GM23338 (cell line): ENCODE measurements around the gene OMG. TPM values are rescaled to one million over a fixed set of nuclear protein-coding genes. Genes with fewer than 3 reads are reported as not detected.
A peak's percentile ranks its signal among the peaks of the same experiment; 100 is the strongest.

Experiments used
- ATAC-seq: fragments of 200-7000 bp; cut with Tn5 transposase; 3 replicates; pipeline ENCODE4 v1.9.1; 2020
- DNase-seq: peaks from one replicate; pipeline ENCODE4 v3.0.0-alpha.2; 2015; ENCODE audit warnings: low spot score
- H2AFZ ChIP-seq: fragments of 200-600 bp; sonication (generic); 2 replicates; pipeline ENCODE4 v1.8.0; 2016; ENCODE audit warnings: antibody characterized with exemption, mild to moderate bottlenecking, moderate library complexity
- H3F3A ChIP-seq: fragments of 200-600 bp; sonication (generic); replicated peaks from 2 replicates; pipeline ENCODE4 v1.8.0; 2017; ENCODE audit warnings: antibody characterized with exemption, mixed run types, low read depth
- H3K27ac ChIP-seq: fragments of 200-600 bp; sonication (generic); 2 replicates; pipeline ENCODE4 v1.6.1; 2016; ENCODE audit warnings: low read depth
- H3K27me3 ChIP-seq: fragments of 200-600 bp; sonication (generic); 2 replicates; pipeline ENCODE4 v1.8.0; 2016; ENCODE audit warnings: mild to moderate bottlenecking, mixed run types, moderate library complexity; ENCODE audit not compliant: insufficient read depth
- H3K36me3 ChIP-seq: fragments of 200-600 bp; sonication (generic); 2 replicates; pipeline ENCODE4 v1.8.0; 2016; ENCODE audit warnings: mild to moderate bottlenecking; ENCODE audit not compliant: insufficient read depth
- H3K4me1 ChIP-seq: fragments of 200-600 bp; sonication (generic); 2 replicates; pipeline ENCODE4 v1.8.0; 2016; ENCODE audit warnings: mild to moderate bottlenecking, moderate library complexity; ENCODE audit not compliant: insufficient read depth
- H3K4me2 ChIP-seq: fragments of 200-600 bp; sonication (generic); 2 replicates; pipeline ENCODE4 v1.7.1; 2017; ENCODE audit warnings: mixed run types
- H3K4me3 ChIP-seq: fragments of 200-600 bp; sonication (generic); 2 replicates; pipeline ENCODE4 v1.6.1; 2016; ENCODE audit warnings: mixed run types
- H3K79me2 ChIP-seq: fragments of 200-600 bp; sonication (generic); replicated peaks from 2 replicates; pipeline ENCODE4 v1.8.0; 2017; ENCODE audit warnings: mild to moderate bottlenecking; ENCODE audit not compliant: insufficient read depth
- H3K9me2 ChIP-seq: fragments of 200-600 bp; sonication (generic); 2 replicates; pipeline ENCODE4 v1.8.0; 2017; ENCODE audit not compliant: insufficient read depth
- H4K20me1 ChIP-seq: fragments of 200-600 bp; sonication (generic); replicated peaks from 2 replicates; pipeline ENCODE4 v1.8.0; 2017; ENCODE audit warnings: mild to moderate bottlenecking; ENCODE audit not compliant: insufficient read depth
- H3K27ac Mint-ChIP-seq: 2 replicates; pipeline ENCODE4 v1.8.0; 2020; ENCODE audit warnings: inconsistent platforms, mild to moderate bottlenecking, moderate library complexity, mixed read lengths
- H3K27me3 Mint-ChIP-seq: 3 replicates; pipeline ENCODE4 v1.8.0; 2022; ENCODE audit warnings: low read depth, mild to moderate bottlenecking, moderate library complexity, mixed read lengths, inconsistent platforms; ENCODE audit not compliant: insufficient read depth, poor library complexity
- H3K36me3 Mint-ChIP-seq: 3 replicates; pipeline ENCODE4 v1.8.0; 2021; ENCODE audit warnings: low read depth, mild to moderate bottlenecking, inconsistent platforms, moderate library complexity, mixed read lengths
- H3K4me1 Mint-ChIP-seq: 3 replicates; pipeline ENCODE4 v1.8.0; 2020; ENCODE audit warnings: mild to moderate bottlenecking, inconsistent platforms, mixed read lengths
- H3K4me3 Mint-ChIP-seq: 3 replicates; pipeline ENCODE4 v1.8.0; 2021; ENCODE audit warnings: moderate library complexity, mild to moderate bottlenecking, inconsistent platforms, mixed read lengths
- H3K9me3 Mint-ChIP-seq: 3 replicates; pipeline ENCODE4 v1.8.0; 2020; ENCODE audit warnings: moderate library complexity, mild to moderate bottlenecking, inconsistent platforms, mixed read lengths
- CREB1 ChIP-seq: fragments of 250-450 bp; sonication (Bioruptor Pico); IDR thresholded peaks from 2 replicates; pipeline ENCODE4 v1.5.0; 2020; ENCODE audit warnings: low read depth, mild to moderate bottlenecking, moderate library complexity
- EZH2phosphoT487 ChIP-seq: fragments of 200-600 bp; sonication (generic); IDR thresholded peaks from one replicate; pipeline ENCODE4 v1.8.1; 2018; ENCODE audit warnings: antibody characterized with exemption; ENCODE audit not compliant: unreplicated experiment
- JUNB ChIP-seq: IDR thresholded peaks from one replicate; pipeline ENCODE4 v1.6.1; 2016; ENCODE audit warnings: antibody characterized with exemption; ENCODE audit not compliant: unreplicated experiment
- POLR2AphosphoS5 ChIP-seq: IDR thresholded peaks from 2 replicates; pipeline ENCODE4 v1.6.1; 2016; ENCODE audit warnings: antibody characterized with exemption, low read depth
- STAT1 ChIP-seq: IDR thresholded peaks from one replicate; pipeline ENCODE4 v1.6.1; 2016; ENCODE audit warnings: antibody characterized with exemption; ENCODE audit not compliant: unreplicated experiment
- ZNF114 ChIP-seq: fragments of 250-450 bp; sonication (Bioruptor Pico); IDR thresholded peaks from 2 replicates; pipeline ENCODE4 v1.5.0; 2020; ENCODE audit warnings: mild to moderate bottlenecking, moderate library complexity
- ZNF331 ChIP-seq: fragments of 250-450 bp; sonication (Bioruptor Pico); IDR thresholded peaks from 2 replicates; pipeline ENCODE4 v1.5.0; 2020; ENCODE audit warnings: low read depth, mild to moderate bottlenecking, moderate library complexity
- ZNF462 ChIP-seq: fragments of 250-450 bp; sonication (Bioruptor Pico); IDR thresholded peaks from 2 replicates; pipeline ENCODE4 v1.5.0; 2020; ENCODE audit warnings: mild to moderate bottlenecking, moderate library complexity
- polyA plus RNA-seq: library from polyadenylated mRNA; unstranded; fragments of >200 nt; fragmentation: Nextera tagmentation; extraction: Ambion mirVana; gene quantifications from 2 replicates; pipeline ENCODE4 v1.2.1, GENCODE V29; 2016
- total RNA-seq: library from RNA; depleted of rRNA; stranded (reverse); fragments of >200 nt; shearing (Covaris generic); gene quantifications from 2 replicates; pipeline ENCODE4 v1.2.3, GENCODE V29; 2014
- TF ChIP-seq, protein P1 (sequence below): IDR thresholded peaks from one replicate; pipeline ENCODE4 v1.6.1; 2018; ENCODE audit warnings: antibody characterized with exemption; ENCODE audit not compliant: unreplicated experiment

The OMG gene
- total and polyA plus RNA-seq, 2 experiments from 2014 or later: 0.71 TPM; not detected in 1

DNA sequence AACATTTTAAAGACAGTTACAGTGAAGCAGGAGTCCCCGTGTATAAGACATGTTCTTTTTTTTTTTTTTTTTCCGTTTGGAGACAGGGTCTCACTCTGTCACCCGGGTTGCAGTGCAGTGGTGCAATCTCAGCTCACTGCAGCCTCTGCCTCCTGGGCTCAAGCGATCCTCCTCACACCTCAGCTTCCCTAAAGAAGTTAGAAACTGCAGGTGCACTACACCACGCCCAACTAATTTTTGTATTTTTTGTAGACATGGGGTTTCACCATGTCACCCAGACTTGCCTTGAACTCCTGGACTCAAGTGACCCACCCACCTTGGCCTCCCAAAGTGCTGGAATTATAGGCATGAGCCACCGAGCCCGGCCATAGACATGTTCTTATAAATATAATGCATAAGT lies 13.8 kb upstream of the OMG start (continued):
- no peak for TF ChIP-seq POLR2AphosphoS5
- no peak for TF ChIP-seq STAT1
- TF ChIP-seq ZNF331 (CRISPR knock-in tag): no peak
- no peak for TF ChIP-seq EZH2phosphoT487
- TF ChIP-seq, protein P1, sequence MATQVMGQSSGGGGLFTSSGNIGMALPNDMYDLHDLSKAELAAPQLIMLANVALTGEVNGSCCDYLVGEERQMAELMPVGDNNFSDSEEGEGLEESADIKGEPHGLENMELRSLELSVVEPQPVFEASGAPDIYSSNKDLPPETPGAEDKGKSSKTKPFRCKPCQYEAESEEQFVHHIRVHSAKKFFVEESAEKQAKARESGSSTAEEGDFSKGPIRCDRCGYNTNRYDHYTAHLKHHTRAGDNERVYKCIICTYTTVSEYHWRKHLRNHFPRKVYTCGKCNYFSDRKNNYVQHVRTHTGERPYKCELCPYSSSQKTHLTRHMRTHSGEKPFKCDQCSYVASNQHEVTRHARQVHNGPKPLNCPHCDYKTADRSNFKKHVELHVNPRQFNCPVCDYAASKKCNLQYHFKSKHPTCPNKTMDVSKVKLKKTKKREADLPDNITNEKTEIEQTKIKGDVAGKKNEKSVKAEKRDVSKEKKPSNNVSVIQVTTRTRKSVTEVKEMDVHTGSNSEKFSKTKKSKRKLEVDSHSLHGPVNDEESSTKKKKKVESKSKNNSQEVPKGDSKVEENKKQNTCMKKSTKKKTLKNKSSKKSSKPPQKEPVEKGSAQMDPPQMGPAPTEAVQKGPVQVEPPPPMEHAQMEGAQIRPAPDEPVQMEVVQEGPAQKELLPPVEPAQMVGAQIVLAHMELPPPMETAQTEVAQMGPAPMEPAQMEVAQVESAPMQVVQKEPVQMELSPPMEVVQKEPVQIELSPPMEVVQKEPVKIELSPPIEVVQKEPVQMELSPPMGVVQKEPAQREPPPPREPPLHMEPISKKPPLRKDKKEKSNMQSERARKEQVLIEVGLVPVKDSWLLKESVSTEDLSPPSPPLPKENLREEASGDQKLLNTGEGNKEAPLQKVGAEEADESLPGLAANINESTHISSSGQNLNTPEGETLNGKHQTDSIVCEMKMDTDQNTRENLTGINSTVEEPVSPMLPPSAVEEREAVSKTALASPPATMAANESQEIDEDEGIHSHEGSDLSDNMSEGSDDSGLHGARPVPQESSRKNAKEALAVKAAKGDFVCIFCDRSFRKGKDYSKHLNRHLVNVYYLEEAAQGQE: no peak

GRCh38 chr17:31310260-31310659 lies 13.2 kb upstream of the OMG start:
- Histone ChIP-seq H3K4me3 (no peak overlapping the region), H3K9me2 (no peaks in the 10 kb centered on the region), H3F3A (no peaks in the 10 kb centered on the region), H3K4me1 (peaks cover 5% of the 10 kb centered on the region; the same call in 1 of the 2 replicates), H3K27me3 (no peaks in the 10 kb centered on the region), H4K20me1 (no peaks in the 10 kb centered on the region; the same call in 1 of the 2 replicates), H3K4me2 (no peak overlapping the region), H2AFZ (no peak overlapping the region), H3K79me2 (no peaks in the 10 kb centered on the region), H3K36me3 (no peaks in the 10 kb centered on the region), H3K27ac (no peak overlapping the region)
- Mint-ChIP-seq H3K4me1 (peaks cover 9% of the 10 kb centered on the region), H3K4me3 (no peak overlapping the region), H3K27me3 (no peaks in the 10 kb centered on the region), H3K36me3 (no peaks in the 10 kb centered on the region), H3K9me3 (no peaks in the 10 kb centered on the region), H3K27ac (peak overlapping the region; percentile 61)
- DNase-seq: no peak
- ATAC-seq: peak; percentile 38; the same call in 2 of the 3 replicates
- TF ChIP-seq ZNF114 (CRISPR knock-in tag) (no peak), ZNF462 (CRISPR knock-in tag) (no peak), STAT1 (no peak), POLR2AphosphoS5 (no peak), JUNB (no peak), EZH2phosphoT487 (no peak), CREB1 (CRISPR knock-in tag) (no peak)
- TF ChIP-seq, protein P1: no peak
